Lower lobe of right lung (tissue), 2 donors: ENCODE results near the gene LLGL1. TPM values are rescaled to one million over a fixed set of nuclear protein-coding genes. Genes with fewer than 3 reads are reported as not detected.
"Not testable (repeated sequence)": the region's sequence is repeated elsewhere in the genome, so short reads cannot be mapped to it uniquely, and the experiment has no call there.

Experiments
- ATAC-seq, 2 donors: fragments of 200-7000 bp; cut with Tn5 transposase; one replicate each; pipeline ENCODE4 v1.9.1; 2020 to 2022; ENCODE audit warnings: mild to moderate bottlenecking in 2 of 2, moderate library complexity in 2 of 2
- DNase-seq: peaks from one replicate; pipeline ENCODE4 v3.0.0-alpha.2; 2020
- H3K27ac ChIP-seq: fragments of 200-600 bp; one replicate; pipeline ENCODE4 v1.8.0; 2022
- H3K27me3 ChIP-seq: fragments of 200-600 bp; one replicate; pipeline ENCODE4 v1.8.0; 2022; ENCODE audit warnings: low read depth
- H3K36me3 ChIP-seq: fragments of 200-600 bp; one replicate; pipeline ENCODE4 v1.8.0; 2022; ENCODE audit warnings: mild to moderate bottlenecking
- H3K4me1 ChIP-seq: fragments of 200-600 bp; one replicate; pipeline ENCODE4 v1.8.0; 2022
- H3K4me3 ChIP-seq: fragments of 200-600 bp; one replicate; pipeline ENCODE4 v1.8.0; 2022; ENCODE audit warnings: mild to moderate bottlenecking
- H3K9me3 ChIP-seq: fragments of 200-600 bp; one replicate; pipeline ENCODE4 v1.8.0; 2022
- CTCF ChIP-seq: fragments of 200-600 bp; IDR thresholded peaks from one replicate; pipeline ENCODE4 v1.8.0; 2022; ENCODE audit warnings: antibody characterized with exemption, mild to moderate bottlenecking
- intact Hi-C: fragments of 100-400 bp; cut with DNase I; formaldehyde crosslinking; loops from one replicate; pipeline ENCODE4 v1.11.0; 2022
- total RNA-seq: library from RNA; stranded (reverse); fragmentation: NEBNext Ultra II Directional; extraction: Animal tissue kit (Norgen Biotek cat#: 25700); gene quantifications from one replicate; pipeline ENCODE4 v1.2.1, GENCODE V29; 2021
- donor health status: DM: no; HTN: yes; CAD: no; lungs with severe emphysema.

Gene LLGL1
- total RNA-seq, 1 donor from 2014 or later, result 12.0 TPM

GRCh38 chr17:18203308-18203707 lies 22.1 kb upstream of the LLGL1 start:
- H3K36me3 ChIP-seq, result peaks cover 84% of the 10 kb centered on the region
- TF ChIP-seq CTCF, result no peak
- ATAC-seq (no peak), DNase-seq (no peak)
- no peak overlapping the region for H3K4me3 ChIP-seq
- H3K27ac ChIP-seq, result no peak overlapping the region
- H3K27me3 ChIP-seq, result no peaks in the 10 kb centered on the region
- no peaks in the 10 kb centered on the region for H3K9me3 ChIP-seq
- intact Hi-C loops, result no loop called here
- peaks cover 19% of the 10 kb centered on the region for H3K4me1 ChIP-seq

DNA sequence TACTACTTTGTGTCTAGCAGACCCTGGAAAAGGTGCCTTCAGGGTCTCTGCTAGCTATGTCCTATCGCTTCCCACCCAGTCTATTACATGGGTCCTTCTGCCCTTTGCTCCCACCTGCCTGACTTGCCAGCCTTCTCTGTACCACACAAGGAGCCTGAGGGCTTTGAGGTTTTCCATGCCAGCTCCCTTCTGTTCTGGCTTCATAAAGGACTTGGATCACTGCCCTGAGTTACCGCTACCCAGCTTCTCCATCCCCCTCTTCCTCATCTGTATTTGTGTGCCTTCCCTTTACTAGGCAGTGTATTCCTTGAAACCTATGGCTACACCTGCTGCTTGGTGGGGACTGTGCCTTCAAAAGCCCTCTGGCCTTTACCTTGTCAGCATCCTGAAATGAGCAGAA lies 19.6 kb upstream of the LLGL1 start:
- H3K27ac ChIP-seq, result no peak overlapping the region
- H3K27me3 ChIP-seq, result no peaks in the 10 kb centered on the region
- ATAC-seq, result no peak
- H3K4me1 ChIP-seq, result no peaks in the 10 kb centered on the region
- no peak overlapping the region for H3K4me3 ChIP-seq
- H3K9me3 ChIP-seq, result no peaks in the 10 kb centered on the region
- intact Hi-C loops, result no loop called here
- peaks cover 87% of the 10 kb centered on the region for H3K36me3 ChIP-seq
- no peak for DNase-seq
- TF ChIP-seq CTCF, result no peak

DNA sequence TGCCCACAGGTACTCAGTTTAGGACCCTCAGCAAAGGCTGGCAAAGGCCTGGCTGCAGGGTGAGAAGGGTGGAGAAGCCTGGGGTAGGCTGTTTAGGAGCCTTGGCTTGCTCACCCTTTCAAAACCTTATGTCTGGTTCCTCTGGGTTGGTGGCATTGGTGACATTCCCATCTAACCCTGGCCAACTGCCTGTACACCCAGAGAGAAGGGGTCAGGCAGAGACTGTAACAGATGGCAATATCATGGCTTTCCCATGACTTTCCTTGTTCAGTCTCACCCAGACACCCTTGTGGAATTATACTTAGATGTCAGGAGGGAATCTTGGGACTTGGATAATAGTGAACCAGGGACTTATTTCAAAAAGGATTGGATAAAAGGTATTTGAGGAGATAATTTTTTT lies 18.5 kb upstream of the LLGL1 start:
- H3K9me3 ChIP-seq, result no peaks in the 10 kb centered on the region
- H3K4me3 ChIP-seq, result no peak overlapping the region
- H3K27me3 ChIP-seq, result no peaks in the 10 kb centered on the region
- no peak for ATAC-seq
- DNase-seq, result no peak
- peaks cover 83% of the 10 kb centered on the region for H3K36me3 ChIP-seq
- TF ChIP-seq CTCF, result no peak
- intact Hi-C loops, result no loop called here
- H3K27ac ChIP-seq, result no peak overlapping the region
- H3K4me1 ChIP-seq, result no peaks in the 10 kb centered on the region

DNA sequence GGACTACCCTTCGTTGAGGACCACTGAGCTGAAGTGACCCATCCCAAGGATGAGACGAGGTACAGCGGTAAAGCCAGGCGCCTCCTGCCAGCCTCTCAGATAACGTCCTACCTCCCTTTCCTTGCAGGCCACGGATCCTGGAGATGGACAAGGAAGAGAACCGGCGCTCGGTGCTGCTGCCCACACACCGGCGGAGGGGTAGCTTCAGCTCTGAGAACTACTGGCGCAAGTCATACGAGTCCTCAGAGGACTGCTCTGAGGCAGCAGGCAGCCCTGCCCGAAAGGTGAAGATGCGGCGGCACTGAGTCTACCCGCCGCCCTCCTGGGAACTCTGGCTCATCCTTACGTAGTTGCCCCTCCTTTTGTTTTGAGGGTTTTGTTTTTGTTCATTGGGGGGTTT lies 17.3 kb upstream of the LLGL1 start:
- no peak for TF ChIP-seq CTCF
- H3K4me3 ChIP-seq, result no peak overlapping the region
- no peak for DNase-seq

DNA sequence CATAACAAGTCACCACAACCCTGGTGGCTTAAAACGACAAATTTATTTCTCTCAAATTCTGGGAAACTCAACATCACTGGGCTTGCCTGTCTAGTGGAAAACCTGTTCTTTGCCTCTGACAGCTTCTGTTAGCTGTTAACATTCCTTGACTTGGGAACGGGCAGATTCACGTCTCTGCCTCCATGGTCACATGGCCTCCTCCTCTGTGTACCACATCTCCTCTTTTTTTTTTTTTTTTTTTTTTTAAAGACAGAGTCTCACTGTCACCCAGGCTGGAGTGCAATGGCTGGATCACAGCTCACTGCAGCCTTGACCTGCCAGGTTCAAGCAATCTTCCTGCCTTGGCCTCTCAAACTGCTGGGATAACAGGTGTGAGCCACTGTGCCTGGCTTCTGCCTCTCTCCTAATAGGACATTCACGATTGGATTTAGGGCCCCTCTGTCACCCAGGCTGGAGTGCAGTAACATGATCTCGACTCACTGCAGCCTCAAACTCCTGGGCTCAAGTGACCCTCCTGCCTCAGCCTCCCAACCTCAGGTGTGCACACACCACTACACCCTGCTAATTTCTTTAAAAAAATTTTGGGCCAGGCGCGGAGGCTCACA lies 11.7 kb upstream of the LLGL1 start:
- Histone ChIP-seq H3K9me3 (no peaks in the 10 kb centered on the region), H3K4me3 (no peak overlapping the region), H3K27ac (no peak overlapping the region), H3K4me1 (peaks cover 2% of the 10 kb centered on the region), H3K27me3 (no peaks in the 10 kb centered on the region), H3K36me3 (peaks cover 23% of the 10 kb centered on the region)
- no peak for TF ChIP-seq CTCF
- DNase-seq (no peak), ATAC-seq (no peak)
- intact Hi-C loops, result no loop called here

More for the DNA sequence above, 17.3 kb upstream of the LLGL1 start:
- no peak for ATAC-seq
- Histone ChIP-seq H3K9me3 (no peaks in the 10 kb centered on the region), H3K36me3 (peaks cover 80% of the 10 kb centered on the region), H3K27me3 (no peaks in the 10 kb centered on the region), H3K4me1 (no peaks in the 10 kb centered on the region), H3K27ac (no peak overlapping the region)
- intact Hi-C loops, result no loop called here

GRCh38 chr17:18216906-18217305 lies 8.5 kb upstream of the LLGL1 start:
- H3K9me3 ChIP-seq, intact Hi-C loops, H3K36me3 ChIP-seq, DNase-seq, H3K4me3 ChIP-seq, H3K4me1 ChIP-seq, ATAC-seq, H3K27ac ChIP-seq, H3K27me3 ChIP-seq: not testable (repeated sequence)
